RPMI8226 (cell line): ENCODE results near the gene DACH1.

Source experiments
- DNase-seq: peaks from one replicate; pipeline ENCODE4 v3.0.0-alpha.2; 2015

Gene DACH1

GRCh38 chr13:71685072-71685471 is 181.9 kb downstream of the DACH1 start:
- DNase-seq, result no peak

GRCh38 chr13:71681901-71682613 is 184.9 kb downstream of the DACH1 start:
- no peak for DNase-seq

- no peak for DNase-seq
Observed at GRCh38 chr13:71677124-71677523, 189.9 kb downstream of the DACH1 start.

DNA sequence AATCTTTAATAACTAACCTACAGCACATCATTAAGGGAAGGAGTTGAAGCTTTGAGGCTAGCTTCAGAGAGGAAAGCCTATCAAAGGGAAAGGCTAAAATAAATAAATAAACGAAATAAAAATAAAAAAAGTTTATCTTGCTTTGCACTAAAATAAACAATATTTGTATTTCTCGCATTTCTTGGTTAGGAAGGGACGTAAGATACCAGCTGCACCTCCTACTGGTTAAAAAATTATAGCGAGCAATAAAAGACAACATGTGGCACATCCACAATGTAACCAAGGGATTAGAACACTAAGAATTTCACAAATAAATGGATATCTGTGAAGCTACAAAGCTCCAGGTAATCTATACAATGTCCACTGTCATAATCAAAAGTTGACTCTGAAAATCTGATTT is 194.5 kb downstream of the DACH1 start:
- DNase-seq, result no peak

GRCh38 chr13:71663431-71663830 is 203.6 kb downstream of the DACH1 start:
- no peak for DNase-seq

DNA sequence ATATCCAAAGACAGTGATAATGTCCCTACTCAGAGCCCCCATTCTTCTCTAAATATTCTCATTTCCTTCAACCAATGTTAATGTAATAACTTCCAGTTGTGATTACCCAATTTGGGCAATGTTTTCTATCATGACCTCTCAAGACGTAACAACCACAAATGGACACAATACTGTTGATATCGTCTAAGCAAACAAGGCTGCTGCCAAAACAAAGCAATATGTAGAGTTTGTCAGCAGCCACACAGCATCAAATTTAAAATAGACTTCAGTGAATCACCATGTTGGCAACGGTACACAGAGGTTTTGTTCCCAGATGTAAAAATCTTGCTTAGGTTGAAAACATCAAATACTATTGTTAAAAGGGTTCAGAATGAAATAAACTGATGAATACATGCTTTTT is 205.1 kb downstream of the DACH1 start:
- DNase-seq, result no peak

DNA sequence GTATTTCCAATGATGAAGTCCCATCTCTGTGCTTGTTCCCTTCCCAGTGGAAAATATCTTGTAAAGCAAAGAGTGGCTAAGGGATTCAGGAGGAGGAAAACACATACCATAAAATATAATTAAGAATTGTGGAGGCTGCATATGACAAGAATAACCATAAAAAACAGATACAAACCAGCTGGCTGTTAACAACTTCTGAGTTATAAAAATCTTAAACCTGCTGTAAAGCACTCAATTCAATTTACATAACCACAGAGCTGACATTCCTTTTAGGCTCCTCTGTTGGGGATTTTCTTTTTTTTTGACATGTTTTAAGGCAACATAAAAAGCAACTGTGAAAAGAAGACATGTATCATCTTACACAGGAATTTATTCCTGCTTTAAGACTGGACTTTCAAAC is 207.6 kb downstream of the DACH1 start:
- no peak for DNase-seq

DNA sequence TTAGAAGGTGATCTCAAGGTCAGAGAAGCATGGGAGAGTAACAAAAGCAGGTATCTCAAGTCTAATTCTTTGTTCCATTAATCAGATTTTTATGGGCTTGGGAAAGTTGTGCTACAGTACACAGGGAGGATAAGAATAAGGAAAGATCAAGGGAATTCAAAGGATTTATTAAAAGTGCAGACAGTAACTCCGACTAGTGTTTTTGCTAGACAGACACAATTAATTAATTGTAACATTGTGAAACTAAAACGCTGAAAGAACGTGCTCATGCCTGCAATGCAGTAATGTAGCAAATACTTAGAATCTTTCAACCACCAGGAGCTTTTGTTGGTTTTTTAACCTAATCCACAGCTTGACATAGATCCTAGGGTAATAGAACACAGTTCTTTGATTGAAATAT is 221.5 kb downstream of the DACH1 start:
- DNase-seq, result no peak

DNA sequence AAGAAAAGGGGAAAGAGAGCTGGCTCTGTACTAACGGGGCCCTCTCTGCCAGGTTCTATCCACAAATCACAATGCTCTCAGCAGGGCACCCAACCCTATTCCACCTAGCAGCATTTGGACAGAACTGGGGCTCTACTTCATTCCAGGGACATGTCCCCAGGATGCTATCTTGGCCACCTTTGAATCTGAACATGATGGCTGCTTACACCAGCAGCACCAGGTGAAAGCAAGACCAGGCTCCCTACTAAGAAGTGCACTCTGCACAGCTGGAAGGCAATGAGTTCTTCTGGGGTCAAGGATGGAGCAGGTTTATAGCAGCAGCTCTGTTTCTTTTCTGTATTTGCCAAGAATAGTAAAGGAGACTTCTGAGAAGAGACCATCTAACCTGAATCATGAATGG is 222.4 kb downstream of the DACH1 start:
- no peak for DNase-seq

DNA sequence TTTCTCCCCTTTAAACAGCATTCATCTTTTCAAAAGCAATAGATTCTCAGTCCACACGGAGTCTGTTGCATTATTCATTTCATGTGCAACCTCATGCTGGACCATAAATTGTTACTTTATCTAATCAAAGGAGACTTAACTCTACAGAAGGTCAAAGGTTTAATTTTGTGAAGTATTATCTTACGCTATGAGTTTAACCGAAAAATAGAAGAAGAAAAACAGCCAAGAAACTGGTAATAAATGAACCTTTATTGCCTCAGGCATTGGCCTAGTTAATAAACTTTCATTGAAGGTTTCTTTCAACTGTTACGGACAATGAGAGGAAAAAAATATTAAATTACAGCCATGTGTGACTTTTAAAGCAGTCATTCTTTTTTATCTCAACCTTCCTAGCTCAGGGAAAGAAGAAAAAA is 223.6 kb downstream of the DACH1 start:
- no peak for DNase-seq

DNA sequence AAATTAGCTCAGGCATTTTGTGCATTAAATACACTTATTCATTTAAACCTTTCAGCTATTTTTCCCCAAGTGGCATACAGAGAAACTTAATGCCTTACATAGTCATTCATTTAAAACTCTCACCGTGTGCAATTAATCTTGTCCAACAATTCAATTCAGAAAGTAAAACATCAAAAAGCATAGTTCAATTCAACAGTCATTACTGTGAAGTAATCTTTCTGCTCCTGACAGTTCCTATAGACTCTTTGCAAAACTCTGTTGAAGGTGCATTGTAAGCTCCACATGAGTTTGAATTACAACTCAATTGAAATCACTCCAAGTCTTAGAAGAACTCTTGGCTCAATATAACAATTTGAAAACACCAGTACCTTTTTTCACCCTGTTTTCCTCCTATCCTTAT is 228.3 kb downstream of the DACH1 start:
- no peak for DNase-seq

DNA sequence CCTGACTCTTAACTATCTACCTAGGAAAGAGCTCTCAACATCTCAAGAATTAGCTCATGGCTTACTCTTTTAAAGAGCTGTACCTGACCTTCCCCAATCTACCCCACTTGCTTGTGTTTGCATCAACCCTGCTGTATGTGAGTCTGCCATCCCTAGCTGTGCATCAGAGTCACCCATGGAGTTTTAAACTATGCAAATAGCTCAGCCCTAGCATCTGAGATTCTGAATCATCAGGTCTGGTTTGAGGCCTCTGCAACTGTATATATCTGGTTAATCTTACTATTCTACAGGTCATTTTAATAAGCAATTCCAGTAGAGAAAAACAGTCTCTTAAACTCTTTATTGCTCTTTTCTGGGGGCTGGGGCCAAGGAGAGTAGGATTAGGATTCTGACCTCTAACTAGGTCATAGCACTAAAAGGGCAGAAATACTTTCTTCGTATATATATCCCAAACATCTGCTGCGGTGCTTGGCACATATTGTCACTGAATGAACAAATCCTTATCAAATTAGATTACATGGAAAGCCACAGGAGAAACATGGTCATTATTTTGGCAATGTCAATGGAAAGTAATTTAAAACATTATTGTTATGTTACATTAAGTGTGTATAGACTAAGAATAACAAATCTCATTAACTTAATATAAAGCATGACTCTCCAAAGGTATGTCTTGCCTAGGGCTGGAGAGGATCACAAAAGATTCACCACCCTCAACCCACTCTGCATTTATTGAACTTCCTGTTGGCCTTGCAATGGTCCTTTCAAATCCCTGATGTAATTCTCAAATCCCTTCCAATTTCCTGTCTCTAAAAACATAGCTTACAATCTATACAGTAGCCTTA is 232.2 kb downstream of the DACH1 start:
- no peak for DNase-seq

DNA sequence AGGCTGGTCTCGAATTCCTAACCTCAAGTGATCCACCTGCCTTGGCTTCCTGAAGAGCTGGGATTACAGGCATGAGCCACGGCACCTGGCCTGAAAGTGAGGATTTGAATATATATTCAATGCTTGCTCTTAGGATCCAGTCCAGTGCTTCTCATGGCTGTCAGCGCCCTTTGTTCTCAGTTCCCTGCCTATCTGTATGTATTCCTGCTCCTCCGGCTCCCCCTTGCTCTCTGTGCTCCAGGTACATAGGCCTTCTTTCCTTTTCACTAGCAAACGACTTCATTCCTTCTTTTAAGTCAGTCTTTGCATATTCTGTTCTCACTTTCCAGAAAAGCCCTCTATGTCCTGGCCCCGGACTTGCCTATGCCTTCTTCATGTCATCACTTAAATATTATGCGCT is 232.8 kb downstream of the DACH1 start:
- DNase-seq, result no peak

DNA sequence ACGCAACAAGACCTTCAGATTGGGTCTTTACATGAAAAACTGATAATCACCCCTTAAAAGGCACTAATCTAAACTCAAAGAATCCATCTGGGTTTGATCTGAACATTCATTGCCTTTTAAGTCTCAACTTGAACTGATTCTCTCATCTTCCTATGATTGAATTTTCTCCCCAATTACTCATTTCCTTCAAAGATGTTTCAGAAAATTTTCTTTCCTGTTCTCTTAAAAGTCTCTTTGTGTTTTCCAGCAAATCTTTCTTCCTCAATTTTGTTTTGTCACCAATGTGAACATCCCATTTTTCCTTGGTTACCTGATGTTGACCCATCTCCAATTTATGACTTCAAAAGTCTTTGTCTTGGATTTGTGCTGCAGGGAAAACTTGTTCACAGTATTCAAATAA is 234.3 kb downstream of the DACH1 start:
- DNase-seq, result no peak

DNA sequence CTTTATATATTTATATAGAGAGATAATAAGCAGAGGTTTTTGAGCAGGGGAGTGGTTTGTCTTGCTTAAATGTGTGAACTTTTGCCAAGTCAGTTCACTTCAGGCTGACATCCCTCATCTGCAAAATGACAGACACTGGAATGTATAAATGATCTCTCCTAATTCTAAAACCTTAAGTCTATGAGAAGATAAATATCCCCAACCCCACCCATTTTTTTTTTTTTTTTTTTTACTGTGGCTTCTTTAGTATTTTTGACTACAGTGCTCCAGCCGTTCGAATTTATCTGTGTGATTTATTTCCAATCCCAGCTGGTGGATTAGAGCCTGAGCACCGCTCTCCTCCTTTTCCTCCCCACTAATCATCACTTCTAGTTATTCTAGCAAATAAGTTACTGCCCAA is 234.8 kb downstream of the DACH1 start:
- DNase-seq, result no peak

- DNase-seq, result no peak
Observed at GRCh38 chr13:71629167-71629566, 237.8 kb downstream of the DACH1 start.

DNA sequence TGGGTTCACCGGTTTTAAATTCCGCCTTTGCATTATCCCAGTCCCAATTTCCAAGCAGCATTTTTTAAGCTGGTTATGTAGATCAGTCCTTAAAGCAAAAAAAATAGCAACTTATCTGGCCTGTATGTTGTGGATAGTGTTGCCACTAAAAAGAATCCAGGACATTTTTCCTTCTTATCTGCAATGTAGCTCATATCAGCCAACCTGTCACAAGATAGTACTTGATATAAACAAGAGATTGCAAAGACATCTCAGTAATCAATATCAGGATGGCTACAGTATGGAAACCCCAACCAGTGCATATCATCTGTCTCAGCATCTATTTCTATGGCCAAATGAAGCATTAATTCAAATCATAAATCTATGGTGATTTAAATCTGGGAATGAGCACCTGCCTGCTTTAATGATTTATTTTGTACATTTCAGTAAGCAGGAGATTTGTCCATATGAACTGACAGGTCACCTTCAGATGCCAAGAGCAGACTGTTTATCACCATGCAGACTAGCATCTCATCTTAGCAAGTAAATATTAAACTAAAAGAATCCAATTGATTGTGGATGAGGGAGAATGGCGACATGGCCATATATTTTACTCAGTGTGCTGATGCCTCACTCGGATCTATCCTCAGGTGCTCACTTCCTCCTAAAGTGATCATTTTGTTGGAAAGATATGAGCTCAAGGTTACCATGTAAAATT is 240.4 kb downstream of the DACH1 start:
- DNase-seq, result no peak

DNA sequence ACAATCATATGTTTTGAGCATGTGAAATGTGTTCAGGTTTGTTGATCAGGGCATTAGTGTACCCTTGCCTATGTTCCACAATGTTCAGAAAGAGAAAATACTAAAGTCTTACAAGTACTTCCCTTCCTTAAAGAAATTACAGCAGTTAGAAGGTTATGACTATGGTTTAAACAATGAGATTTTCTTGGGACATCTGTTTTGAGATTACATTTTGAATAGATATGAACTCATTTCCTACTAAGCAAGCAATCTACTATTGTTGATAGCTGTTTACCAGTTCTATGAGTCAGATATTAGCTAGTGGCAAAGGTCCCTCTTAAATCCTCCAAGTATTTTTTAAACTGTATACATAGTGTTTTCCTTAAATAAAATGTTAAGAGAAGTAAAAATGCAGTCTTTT is 241.3 kb downstream of the DACH1 start:
- no peak for DNase-seq

DNA sequence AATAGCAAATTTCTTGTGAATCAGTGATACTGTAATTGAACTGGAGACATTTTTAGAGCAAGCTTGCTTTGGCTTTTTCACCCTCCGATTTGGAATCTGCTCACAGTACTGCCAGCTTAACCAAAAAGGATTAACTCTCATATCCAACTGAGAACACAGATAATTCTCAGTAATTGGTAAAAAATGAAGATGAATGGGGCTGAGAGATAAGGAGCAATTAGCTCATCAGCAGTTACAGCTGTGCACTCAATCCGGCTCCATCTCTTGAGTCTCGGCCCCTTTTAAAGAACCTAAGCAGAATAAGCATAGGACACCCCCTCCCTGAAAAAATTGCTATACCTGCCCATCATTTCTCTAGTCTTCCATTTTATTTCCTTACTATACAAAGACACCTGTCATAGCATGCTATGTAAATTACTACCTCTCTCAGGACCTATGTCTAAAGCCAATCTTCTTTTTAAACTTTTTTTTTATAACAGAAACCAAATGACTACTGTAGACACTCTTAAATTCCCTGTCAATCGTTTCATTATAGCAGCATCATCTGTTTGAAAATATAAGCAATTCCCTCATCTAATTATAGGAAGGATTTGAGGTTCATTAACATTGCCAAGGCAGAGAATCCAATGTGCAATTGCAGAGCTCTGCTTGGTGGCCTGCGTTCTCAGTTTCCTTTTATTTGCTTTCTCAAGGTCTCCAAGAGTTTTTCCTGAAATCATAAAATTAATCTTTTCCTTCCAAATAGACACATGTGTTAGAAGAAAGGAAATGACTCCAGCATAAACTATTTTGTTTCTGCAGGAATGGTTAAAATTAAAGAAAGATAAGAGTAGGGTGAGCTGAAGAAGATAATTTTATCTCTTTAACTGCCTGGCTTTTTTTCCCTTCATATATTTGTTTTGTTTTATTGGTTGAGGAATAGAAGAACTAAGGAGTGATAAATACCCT is 242.1 kb downstream of the DACH1 start:
- DNase-seq, result no peak

DNA sequence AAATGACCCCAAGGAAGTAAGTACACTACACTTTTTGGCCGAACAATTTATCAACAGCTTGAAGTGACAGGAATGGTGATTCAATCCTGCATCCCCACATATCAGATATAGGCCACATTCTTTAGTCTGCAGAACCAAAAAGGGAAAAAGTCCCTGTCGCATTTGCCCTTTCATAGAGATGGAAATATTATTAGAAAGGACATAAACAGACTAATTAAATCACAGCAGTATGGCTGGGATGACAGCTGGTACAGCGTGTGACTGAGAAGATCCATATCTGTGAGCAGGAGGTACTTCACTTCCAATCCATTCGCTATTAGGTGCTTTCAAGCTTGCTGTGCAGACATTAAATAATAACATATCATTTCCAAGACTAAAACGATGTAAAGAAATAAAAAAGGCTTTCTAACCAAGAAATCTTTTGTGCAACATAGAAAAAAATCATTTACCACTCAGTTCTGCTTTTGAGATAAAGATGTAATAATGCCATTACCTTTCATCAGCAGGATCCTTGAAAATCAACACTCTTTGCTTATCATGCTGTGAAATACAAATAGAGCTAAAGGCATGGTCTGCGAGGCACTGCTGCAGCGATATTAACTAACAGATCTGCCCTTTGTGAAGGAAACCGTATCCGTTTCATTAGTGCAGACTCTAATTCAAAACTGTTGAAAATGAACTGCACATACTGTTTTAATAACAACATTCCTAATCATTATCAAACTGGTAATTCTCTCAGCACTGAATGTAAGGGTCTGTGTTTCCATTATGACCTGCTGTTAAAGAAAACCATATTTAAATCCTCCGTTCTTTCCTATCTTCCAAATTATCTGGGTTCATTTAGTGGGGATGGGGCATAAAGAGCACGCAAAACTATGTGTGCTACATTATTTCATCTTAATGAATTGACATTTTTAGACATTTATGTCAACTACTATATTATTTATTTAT is 245.6 kb downstream of the DACH1 start:
- DNase-seq, result no peak

DNA sequence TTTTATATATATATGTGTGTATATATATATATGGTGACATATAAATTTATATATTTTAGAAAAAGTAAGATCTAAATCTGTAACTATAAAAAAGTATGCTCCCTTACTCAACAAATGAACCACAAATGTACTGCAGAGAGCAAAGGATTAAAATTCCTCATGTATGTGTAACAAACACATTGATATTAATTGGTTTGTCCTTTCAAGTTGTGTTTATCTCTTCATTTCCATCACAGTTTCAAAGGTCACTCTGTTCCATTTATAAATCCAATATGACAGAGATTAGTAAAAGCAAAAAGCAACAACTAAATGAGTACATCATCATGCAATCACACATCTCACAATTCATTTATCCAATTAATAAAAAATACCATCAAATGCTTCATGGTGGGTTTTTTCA is 247.9 kb downstream of the DACH1 start:
- DNase-seq, result no peak

DNA sequence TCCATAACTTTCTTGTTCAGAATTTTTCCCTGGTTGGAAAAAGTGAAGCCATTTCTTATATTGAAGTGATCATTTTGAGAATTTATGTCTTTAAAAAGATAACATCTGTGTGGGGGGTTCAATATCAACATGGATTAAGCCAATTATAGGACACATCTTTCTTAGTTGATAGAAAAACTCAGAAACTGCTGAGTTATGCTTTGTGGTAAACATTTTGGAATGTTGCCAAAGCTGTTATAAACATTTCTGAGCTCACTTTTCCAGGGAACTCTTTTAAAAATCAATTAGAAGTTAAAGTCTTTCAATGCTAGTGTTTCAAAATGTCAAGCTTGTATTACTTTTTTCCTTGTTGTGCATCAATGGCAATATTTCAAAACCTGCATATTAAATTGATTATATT is 248.8 kb downstream of the DACH1 start:
- no peak for DNase-seq
